OCI-LY1 (cell line): ENCODE data around the gene S100A11.

ENCODE experiments used
- H2AFZ ChIP-seq: fragments of 200-600 bp; sonication (generic), shearing (Covaris generic); 2 replicates; pipeline ENCODE4 v1.6.0; 2014; ENCODE audit warnings: antibody characterized with exemption, mild to moderate bottlenecking, low read length
- H3F3A ChIP-seq: fragments of 200-600 bp; sonication (generic), shearing (Covaris generic); 2 replicates; pipeline ENCODE4 v1.6.0; 2014; ENCODE audit warnings: mild to moderate bottlenecking, antibody characterized with exemption, low read length, moderate library complexity; ENCODE audit not compliant: insufficient read depth
- H3K27ac ChIP-seq: fragments of 200-600 bp; sonication (generic); 2 replicates; pipeline ENCODE4 v1.5.1; 2014; ENCODE audit warnings: low read length, mixed run types, mild to moderate bottlenecking, low read depth; ENCODE audit not compliant: poor library complexity, severe bottlenecking
- H3K27me3 ChIP-seq: fragments of 200-600 bp; sonication (generic); 2 replicates; pipeline ENCODE4 v1.6.0; 2014; ENCODE audit warnings: antibody characterized with exemption, mild to moderate bottlenecking, low read length, moderate library complexity; ENCODE audit not compliant: insufficient read depth
- H3K36me3 ChIP-seq: fragments of 200-600 bp; sonication (generic); 2 replicates; pipeline ENCODE4 v1.6.1; 2014; ENCODE audit warnings: mild to moderate bottlenecking, antibody characterized with exemption, low read length, moderate library complexity, mixed read lengths; ENCODE audit not compliant: insufficient read depth
- H3K4me1 ChIP-seq: fragments of 200-600 bp; sonication (generic); 2 replicates; pipeline ENCODE4 v1.5.1; 2014; ENCODE audit warnings: mild to moderate bottlenecking, low read length, moderate library complexity; ENCODE audit not compliant: insufficient read depth, severe bottlenecking
- H3K4me2 ChIP-seq: fragments of 200-600 bp; sonication (generic), shearing (Covaris generic); 2 replicates; pipeline ENCODE4 v1.6.1; 2014; ENCODE audit warnings: low read length
- H3K4me3 ChIP-seq: fragments of 200-600 bp; sonication (generic); 2 replicates; pipeline ENCODE4 v1.5.1; 2014; ENCODE audit warnings: low read length, low read depth, mild to moderate bottlenecking, mixed read lengths; ENCODE audit not compliant: poor library complexity, severe bottlenecking
- H3K79me2 ChIP-seq: fragments of 200-600 bp; shearing (Covaris generic); 2 replicates; pipeline ENCODE4 v1.6.1; 2016; ENCODE audit warnings: mixed run types, low read length, mixed read lengths; ENCODE audit not compliant: insufficient read depth
- H3K9ac ChIP-seq: fragments of 200-600 bp; sonication (generic), shearing (Covaris generic); 2 replicates; pipeline ENCODE4 v1.6.1; 2014; ENCODE audit warnings: mild to moderate bottlenecking, low read length, mixed read lengths
- H3K9me2 ChIP-seq: fragments of 200-600 bp; sonication (generic), shearing (Covaris generic); 2 replicates; pipeline ENCODE4 v1.6.1; 2014; ENCODE audit warnings: low read depth, mild to moderate bottlenecking, low read length, mixed read lengths
- H3K9me3 ChIP-seq: fragments of 200-600 bp; shearing (Covaris generic); 2 replicates; pipeline ENCODE4 v1.6.1; 2014; ENCODE audit warnings: low read length, mixed read lengths
- H4K20me1 ChIP-seq: fragments of 200-600 bp; sonication (generic), shearing (Covaris generic); 2 replicates; pipeline ENCODE4 v1.6.0; 2016; ENCODE audit warnings: mild to moderate bottlenecking, low read length; ENCODE audit not compliant: insufficient read depth
- CTCF ChIP-seq: fragments of 200-600 bp; sonication (generic), shearing (Covaris generic); IDR thresholded peaks from 2 replicates; pipeline ENCODE4 v1.5.1; 2017; ENCODE audit warnings: mild to moderate bottlenecking, antibody characterized with exemption, low read length, moderate library complexity, mixed read lengths
- EZH2 ChIP-seq: fragments of 200-600 bp; sonication (generic), shearing (Covaris generic); IDR thresholded peaks from 2 replicates; pipeline ENCODE4 v1.8.0; 2017; ENCODE audit warnings: borderline replicate concordance, mixed run types, mild to moderate bottlenecking, antibody characterized with exemption, low read length, moderate library complexity, mixed read lengths

S100A11 gene

GRCh38 chr1:152078831-152079441, 42.1 kb upstream of the S100A11 start:
- H3K27me3 ChIP-seq, result no peaks in the 10 kb centered on the region; the same call in 1 of the 2 replicates
- no peak overlapping the region for H3K4me2 ChIP-seq
- H3K9me2 ChIP-seq, result no peaks in the 10 kb centered on the region
- TF ChIP-seq EZH2 (no peak), CTCF (no peak)
- H2AFZ ChIP-seq, result no peak overlapping the region
- no peaks in the 10 kb centered on the region for H3F3A ChIP-seq
- no peaks in the 10 kb centered on the region; the same call in 1 of the 2 replicates for H3K36me3 ChIP-seq
- no peaks in the 10 kb centered on the region for H3K9me3 ChIP-seq
- no peaks in the 10 kb centered on the region for H3K4me1 ChIP-seq
- H3K4me3 ChIP-seq, result no peak overlapping the region
- H3K79me2 ChIP-seq, result no peaks in the 10 kb centered on the region
- H3K27ac ChIP-seq, result no peak overlapping the region
- no peak overlapping the region for H3K9ac ChIP-seq
- H4K20me1 ChIP-seq, result no peaks in the 10 kb centered on the region

- no peak for TF ChIP-seq CTCF
- no peak for TF ChIP-seq EZH2
- H3K36me3 ChIP-seq, result no peaks in the 10 kb centered on the region
- H3K27me3 ChIP-seq, result peaks cover 4% of the 10 kb centered on the region
- no peak overlapping the region for H2AFZ ChIP-seq
- no peaks in the 10 kb centered on the region for H3K9me2 ChIP-seq
- no peaks in the 10 kb centered on the region for H3F3A ChIP-seq
- no peak overlapping the region for H3K27ac ChIP-seq
- H3K4me1 ChIP-seq, result no peaks in the 10 kb centered on the region
- H3K4me2 ChIP-seq, result no peak overlapping the region
- H3K9me3 ChIP-seq, result no peaks in the 10 kb centered on the region
- no peak overlapping the region for H3K4me3 ChIP-seq
- H3K9ac ChIP-seq, result no peak overlapping the region
- H3K79me2 ChIP-seq, result no peaks in the 10 kb centered on the region
- H4K20me1 ChIP-seq, result no peaks in the 10 kb centered on the region
Measured at GRCh38 chr1:152072311-152072710, 35.5 kb upstream of the S100A11 start.

- no peaks in the 10 kb centered on the region for H3K4me1 ChIP-seq
- no peak overlapping the region for H3K4me2 ChIP-seq
- H3K4me3 ChIP-seq, result no peak overlapping the region
- H3K9me3 ChIP-seq, result no peaks in the 10 kb centered on the region
- TF ChIP-seq CTCF, result no peak
- H3K79me2 ChIP-seq, result no peaks in the 10 kb centered on the region
- H3K27ac ChIP-seq, result no peak overlapping the region
- H3K27me3 ChIP-seq, result peaks cover 4% of the 10 kb centered on the region; the same call in 1 of the 2 replicates
- no peaks in the 10 kb centered on the region for H3F3A ChIP-seq
- H3K36me3 ChIP-seq, result no peaks in the 10 kb centered on the region
- H3K9ac ChIP-seq, result no peak overlapping the region
- H2AFZ ChIP-seq, result no peak overlapping the region
- H3K9me2 ChIP-seq, result no peaks in the 10 kb centered on the region
- H4K20me1 ChIP-seq, result no peaks in the 10 kb centered on the region
Measured at GRCh38 chr1:152071123-152071522, 34.3 kb upstream of the S100A11 start.
